ENCODE results near the gene CORO2B. TPM values are rescaled to one million over a fixed set of nuclear protein-coding genes. Genes with fewer than 3 reads are reported as not detected.

The CORO2B gene
- polyA plus RNA-seq, 1 of the 3 experiments (the other 2 are of a cell fraction) = 3.6 TPM

GRCh38 chr15:68672781-68673205 lies 94.0 kb downstream of the CORO2B start:
- no peak for DNase-seq
- H3K79me2 ChIP-seq (ENCODE audit: insufficient read depth) = no peaks in the 10 kb centered on the region
- no peaks in the 10 kb centered on the region for H3K27me3 ChIP-seq (ENCODE audit: insufficient read depth)
- ChIA-PET POLR2A (no interaction called here), CTCF (interaction anchor here (0.6 to 32.6 kb wide), 13 partner anchors 11 to 366 kb away, joined by 3 to 464 read pairs (median 10); partner anchors contain the start of gene CORO2B)
- H3K9ac ChIP-seq = no peak overlapping the region
- H3K4me3 ChIP-seq (ENCODE audit: low read depth in 2 of 2, low read length in 1 of 2) = no peak overlapping the region
- H3K4me1 ChIP-seq (ENCODE audit: control insufficient read depth in 1 of 2, insufficient read depth in 2 of 2, low read depth in 1 of 2, low read length in 1 of 2) = no peaks in the 10 kb centered on the region; a peak in 1 of 4 replicates
- H4K20me1 ChIP-seq (ENCODE audit: insufficient read depth) = no peaks in the 10 kb centered on the region
- no peaks in the 10 kb centered on the region for H3K9me2 ChIP-seq
- no peak overlapping the region for H3K27ac ChIP-seq (ENCODE audit: low read depth in 2 of 2, low read length in 1 of 2)
- no peaks in the 10 kb centered on the region for H3F3A ChIP-seq (replicated peaks; ENCODE audit: insufficient read depth)
- no peaks in the 10 kb centered on the region for H3K36me3 ChIP-seq (replicated peaks in 1 of 2; ENCODE audit: control insufficient read depth in 1 of 2, insufficient read depth in 2 of 2, low read length in 1 of 2)
- WGBS (ENCODE audit: low lambda C conversion rate) = 79% methylated on average over 4 of the region's 4 CpGs
- no peak overlapping the region for H2AFZ ChIP-seq (ENCODE audit: low read depth)
- no peaks in the 10 kb centered on the region for H3K9me3 ChIP-seq
- H3K4me2 ChIP-seq = no peak overlapping the region
- TF ChIP-seq RAD21 (IDR thresholded peaks at IDR 0.05; ENCODE audit: low read length) = peak; percentile 60
- peak; percentile 23; the same call in 1 of the 2 replicates for TF ChIP-seq CTCF (IDR thresholded peaks at IDR 0.05)
- peak; percentile 35 for TF ChIP-seq SMC3 (IDR thresholded peaks at IDR 0.05; ENCODE audit: low read depth, low read length)
- no peak for TF ChIP-seq MEF2A (IDR thresholded peaks at IDR 0.05; ENCODE audit: borderline replicate concordance, low read depth)

GRCh38 chr15:68674975-68675374 lies 96.2 kb downstream of the CORO2B start:
- Histone ChIP-seq H3K4me1 (ENCODE audit: control insufficient read depth in 1 of 2, insufficient read depth in 2 of 2, low read depth in 1 of 2, low read length in 1 of 2) (no peaks in the 10 kb centered on the region; a peak in 1 of 4 replicates), H3K9me2 (no peaks in the 10 kb centered on the region), H3K27me3 (ENCODE audit: insufficient read depth) (no peaks in the 10 kb centered on the region), H3K4me2 (no peak overlapping the region), H3K9me3 (no peaks in the 10 kb centered on the region), H3K4me3 (ENCODE audit: low read depth in 2 of 2, low read length in 1 of 2) (no peak overlapping the region), H3F3A (replicated peaks; ENCODE audit: insufficient read depth) (no peaks in the 10 kb centered on the region), H3K9ac (no peak overlapping the region), H2AFZ (ENCODE audit: low read depth) (no peak overlapping the region), H3K79me2 (ENCODE audit: insufficient read depth) (no peaks in the 10 kb centered on the region), H3K36me3 (replicated peaks in 1 of 2; ENCODE audit: control insufficient read depth in 1 of 2, insufficient read depth in 2 of 2, low read length in 1 of 2) (no peaks in the 10 kb centered on the region), H4K20me1 (ENCODE audit: insufficient read depth) (no peaks in the 10 kb centered on the region), H3K27ac (ENCODE audit: low read depth in 2 of 2, low read length in 1 of 2) (no peak overlapping the region)
- no peak for TF ChIP-seq RCOR1 (IDR thresholded peaks at IDR 0.05; ENCODE audit: low read length)
- no peak for TF ChIP-seq GABPA (IDR thresholded peaks at IDR 0.05; ENCODE audit: low read depth)
- no peak for TF ChIP-seq EP300 (IDR thresholded peaks at IDR 0.05; ENCODE audit: borderline replicate concordance in 1 of 2, low read depth in 1 of 2, low read length in 1 of 2)
- TF ChIP-seq USF1 (IDR thresholded peaks at IDR 0.05; ENCODE audit: borderline replicate concordance, low read depth) = no peak
- TF ChIP-seq TCF12 (IDR thresholded peaks at IDR 0.05) = no peak
- TF ChIP-seq MXI1 (IDR thresholded peaks at IDR 0.05; ENCODE audit: low read depth, low read length) = no peak
- TF ChIP-seq NRF1 (IDR thresholded peaks at IDR 0.05; ENCODE audit: low read depth, low read length) = no peak
- no peak for TF ChIP-seq RXRA (IDR thresholded peaks at IDR 0.05; ENCODE audit: borderline replicate concordance, low read depth)
- TF ChIP-seq JUND (IDR thresholded peaks at IDR 0.05) = no peak
- no peak for TF ChIP-seq TAF1 (IDR thresholded peaks at IDR 0.05; ENCODE audit: borderline replicate concordance, low read depth, low read length)
- TF ChIP-seq GATA2 (CRISPR knock-in tag; IDR thresholded peaks at IDR 0.05) = no peak
- TF ChIP-seq SMC3 (IDR thresholded peaks at IDR 0.05; ENCODE audit: low read depth, low read length) = no peak
- no peak for TF ChIP-seq NFIC (IDR thresholded peaks at IDR 0.05; ENCODE audit: borderline replicate concordance)
- no peak for TF ChIP-seq TEAD4 (IDR thresholded peaks at IDR 0.05; ENCODE audit: borderline replicate concordance, insufficient read depth)
- TF ChIP-seq RFX5 (IDR thresholded peaks at IDR 0.05; ENCODE audit: low read length) = no peak
- TF ChIP-seq CTCF (IDR thresholded peaks at IDR 0.05) = no peak
- no peak for TF ChIP-seq CHD2 (IDR thresholded peaks at IDR 0.05; ENCODE audit: low read length, partially characterized antibody)
- WGBS (ENCODE audit: low lambda C conversion rate) = 76% methylated on average over 5 of the region's 5 CpGs
- POLR2A ChIA-PET = no interaction called here
- CTCF ChIA-PET = interaction anchor here (0.7 to 32.6 kb wide), 20 partner anchors 11 to 369 kb away, joined by 3 to 464 read pairs (median 8); partner anchors contain the start of gene CORO2B
- no peak for DNase-seq
